IMR-90 (cell line): ENCODE results near the gene EDEM3. TPM values are rescaled to one million over a fixed set of nuclear protein-coding genes. Genes with fewer than 3 reads are reported as not detected.
A peak's percentile ranks its signal among the peaks of the same experiment; 100 is the strongest.

ENCODE experiments used
- ATAC-seq: fragments of 200-7000 bp; cut with Tn5 transposase; 2 replicates; pipeline ENCODE4 v1.9.1; 2020; ENCODE audit warnings: low read depth, mild to moderate bottlenecking, moderate library complexity
- BruUV-seq: library from RNA; stranded (reverse); fragments of 400-500 nt; replicated peaks from 2 replicates; lab custom pipeline; 2021; lab: Mats Ljungman, UMichigan
- CTCF ChIA-PET: fragments of 300-600 bp; formaldehyde crosslinking; extraction: SDS; loops from one replicate; lab custom pipeline; 2021; ENCODE audit warnings: antibody characterized with exemption; lab: Yijun Ruan, JAX
- POLR2A ChIA-PET: fragments of 300-600 bp; sonication (Branson Sonifier 250); formaldehyde crosslinking; loops from one replicate; lab custom pipeline; 2022; ENCODE audit warnings: antibody characterized with exemption; ENCODE audit not compliant: unreplicated experiment; lab: Charles Lee
- DNase-seq: peaks from one replicate; pipeline ENCODE4 v3.0.0; 2013
- H2AFZ ChIP-seq: replicated peaks from 2 replicates; pipeline ENCODE3; 2013; ENCODE audit warnings: low read length, mild to moderate bottlenecking; ENCODE audit not compliant: poor library complexity
- H2AK5ac ChIP-seq: 2 replicates; pipeline ENCODE4 v1.6.1; 2013; ENCODE audit warnings: low read depth, low read length, inconsistent platforms
- H2AK9ac ChIP-seq: replicated peaks from 2 replicates; pipeline ENCODE3; 2013; ENCODE audit warnings: mild to moderate bottlenecking, low read depth, low read length, moderate library complexity; ENCODE audit not compliant: poor library complexity
- H2BK120ac ChIP-seq: 2 replicates; pipeline ENCODE4 v1.6.1; 2013; ENCODE audit warnings: low read depth, low read length, inconsistent platforms
- H2BK15ac ChIP-seq: 3 replicates; pipeline ENCODE4 v1.6.1; 2013; ENCODE audit warnings: low read depth, low read length, inconsistent platforms
- H2BK20ac ChIP-seq: 2 replicates; pipeline ENCODE4 v1.6.1; 2013; ENCODE audit warnings: low read depth, mild to moderate bottlenecking, inconsistent platforms, low read length, moderate library complexity
- H2BK5ac ChIP-seq: 2 replicates; pipeline ENCODE4 v1.6.1; 2013; ENCODE audit warnings: mild to moderate bottlenecking, low read depth, low read length, inconsistent platforms; ENCODE audit not compliant: poor library complexity, severe bottlenecking
- H3K14ac ChIP-seq: replicated peaks from 2 replicates; pipeline ENCODE4 v1.6.1; 2013; ENCODE audit warnings: low read depth, low read length, inconsistent platforms
- H3K18ac ChIP-seq: 2 replicates; pipeline ENCODE4 v1.6.1; 2013; ENCODE audit warnings: low read depth, low read length, control low read depth
- H3K23ac ChIP-seq: 2 replicates; pipeline ENCODE4 v1.6.1; 2013; ENCODE audit warnings: low read depth, low read length, inconsistent platforms
- H3K27ac ChIP-seq: 2 replicates; pipeline ENCODE4 v1.5.1; 2013; ENCODE audit warnings: mild to moderate bottlenecking, control low read depth, low read length; ENCODE audit not compliant: insufficient read depth
- H3K27me3 ChIP-seq: 2 replicates; pipeline ENCODE4 v1.6.1; 2013; ENCODE audit warnings: low read length; ENCODE audit not compliant: control insufficient read depth, insufficient read depth
- H3K36me3 ChIP-seq: 2 replicates; pipeline ENCODE4 v1.6.1; 2013; ENCODE audit warnings: low read length, mixed read lengths; ENCODE audit not compliant: control insufficient read depth, insufficient read depth
- H3K4ac ChIP-seq: 2 replicates; pipeline ENCODE4 v1.6.1; 2013; ENCODE audit warnings: low read depth, low read length, inconsistent platforms
- H3K4me1 ChIP-seq: 2 replicates; pipeline ENCODE4 v1.6.1; 2013; ENCODE audit warnings: low read length, mixed read lengths; ENCODE audit not compliant: control insufficient read depth, insufficient read depth
- H3K4me2 ChIP-seq: 2 replicates; pipeline ENCODE4 v1.6.1; 2013; ENCODE audit warnings: low read depth, mild to moderate bottlenecking, control low read depth, low read length, moderate library complexity
- H3K4me3 ChIP-seq: 2 replicates; pipeline ENCODE4 v1.5.1; 2013; ENCODE audit warnings: low read depth, mild to moderate bottlenecking, control low read depth, low read length, moderate library complexity; ENCODE audit not compliant: insufficient read depth
- H3K56ac ChIP-seq: 2 replicates; pipeline ENCODE4 v1.6.1; 2013; ENCODE audit warnings: low read length, inconsistent platforms; ENCODE audit not compliant: insufficient read depth; ENCODE audit errors: extremely low read depth
- H3K79me1 ChIP-seq, 2 experiments: 2 replicates each; pipeline ENCODE4 v1.6.1; 2013; ENCODE audit warnings: low read length in 2 of 2, inconsistent platforms in 1 of 2, low read depth in 1 of 2
- H3K9ac ChIP-seq: 2 replicates; pipeline ENCODE4 v1.6.1; 2013; ENCODE audit warnings: low read depth, low read length, control low read depth
- H3K9me1 ChIP-seq: 2 replicates; pipeline ENCODE4 v1.6.1; 2013; ENCODE audit warnings: low read length, inconsistent platforms; ENCODE audit not compliant: insufficient read depth
- H3K9me3 ChIP-seq: 2 replicates; pipeline ENCODE4 v1.6.1; 2013; ENCODE audit warnings: low read length; ENCODE audit not compliant: control insufficient read depth, insufficient read depth
- H4K20me1 ChIP-seq: 2 replicates; pipeline ENCODE4 v1.6.1; 2013; ENCODE audit warnings: low read length, inconsistent platforms; ENCODE audit not compliant: insufficient read depth
- H4K5ac ChIP-seq: 2 replicates; pipeline ENCODE4 v1.6.1; 2013; ENCODE audit warnings: mild to moderate bottlenecking, low read depth, low read length, control low read depth
- H4K8ac ChIP-seq, 2 experiments: 2 replicates each; pipeline ENCODE4 v1.6.1; 2013; ENCODE audit warnings: low read depth in 2 of 2, low read length in 2 of 2, control low read depth in 1 of 2, inconsistent platforms in 1 of 2
- H4K91ac ChIP-seq: 2 replicates; pipeline ENCODE4 v1.6.1; 2013; ENCODE audit warnings: low read depth, low read length, inconsistent platforms; ENCODE audit not compliant: insufficient read depth
- BHLHE40 ChIP-seq: fragments of 150-350 bp; IDR thresholded peaks from 2 replicates; pipeline ENCODE4 v1.6.1; 2016; ENCODE audit warnings: mild to moderate bottlenecking, low read depth, low read length
- CEBPB ChIP-seq: IDR thresholded peaks from 2 replicates; pipeline ENCODE4 v1.6.1; 2012; ENCODE audit warnings: low read depth, low read length, improper control_type of control experiment
- CHD1 ChIP-seq: IDR thresholded peaks from 2 replicates; pipeline ENCODE4 v1.6.1; 2012; ENCODE audit warnings: low read depth, low read length, improper control_type of control experiment
- ELK1 ChIP-seq: fragments of 150-350 bp; IDR thresholded peaks from 2 replicates; pipeline ENCODE4 v1.6.1; 2016; ENCODE audit warnings: low read depth, mild to moderate bottlenecking, low read length, moderate library complexity, borderline replicate concordance
- FOS ChIP-seq: fragments of 150-350 bp; IDR thresholded peaks from 2 replicates; pipeline ENCODE4 v1.6.1; 2016; ENCODE audit warnings: low read depth, low read length
- MAFK ChIP-seq: IDR thresholded peaks from 2 replicates; pipeline ENCODE4 v1.6.1; 2012; ENCODE audit warnings: low read depth, low read length, improper control_type of control experiment
- MXI1 ChIP-seq: IDR thresholded peaks from 2 replicates; pipeline ENCODE4 v1.6.1; 2012; ENCODE audit warnings: low read depth, mild to moderate bottlenecking, low read length, moderate library complexity, borderline replicate concordance
- NFE2L2 ChIP-seq: fragments of 150-350 bp; IDR thresholded peaks from 2 replicates; pipeline ENCODE4 v1.6.1; 2016; ENCODE audit warnings: low read depth, mild to moderate bottlenecking, low read length
- POLR2A ChIP-seq: IDR thresholded peaks from 2 replicates; pipeline ENCODE4 v1.6.1; 2012; ENCODE audit warnings: mild to moderate bottlenecking, low read depth, low read length
- RAD21 ChIP-seq: IDR thresholded peaks from 2 replicates; pipeline ENCODE4 v1.6.1; 2012; ENCODE audit warnings: low read length, improper control_type of control experiment
- RCOR1 ChIP-seq: IDR thresholded peaks from 2 replicates; pipeline ENCODE4 v1.6.1; 2012; ENCODE audit warnings: mild to moderate bottlenecking, low read length, improper control_type of control experiment; ENCODE audit not compliant: insufficient replicate concordance
- RFX5 ChIP-seq: IDR thresholded peaks from 2 replicates; pipeline ENCODE4 v1.8.0; 2012; ENCODE audit warnings: low read depth, mild to moderate bottlenecking, low read length, moderate library complexity
- SMC3 ChIP-seq: fragments of 150-350 bp; IDR thresholded peaks from 2 replicates; pipeline ENCODE4 v1.6.1; 2016; ENCODE audit warnings: low read depth, mild to moderate bottlenecking, antibody characterized with exemption, low read length, moderate library complexity
- USF2 ChIP-seq: fragments of 150-350 bp; IDR thresholded peaks from 2 replicates; pipeline ENCODE4 v1.6.1; 2017; ENCODE audit warnings: mild to moderate bottlenecking, antibody characterized with exemption, low read length, low read depth
- WGBS, 2 experiments: methylation state at CpG; one replicate each; pipeline versions ENCODE4 v1.1.5 to v1.1.7; 2013; ENCODE audit warnings: missing lambda C conversion rate in 2 of 2; ENCODE audit not compliant: insufficient read length in 1 of 2; ENCODE audit errors: extremely low coverage in 2 of 2; 5-methylcytosine and 5-hydroxymethylcytosine counted together
- dilution Hi-C: fragments of 300-500 bp; cut with HindIII; formaldehyde crosslinking; loops from one replicate; pipeline ENCODE4 v1.14.3; 2018; ENCODE audit warnings: low sequenced_read_pairs; ENCODE audit not compliant: unreplicated experiment
- in situ Hi-C: fragments of 300-500 bp; cut with MboI; formaldehyde crosslinking; loops from 3 replicates; pipeline ENCODE4 v1.14.3; 2019; ENCODE audit warnings: low sequenced_read_pairs, inconsistent platforms, mixed read lengths
- intact Hi-C: fragments of 100-400 bp; cut with micrococcal nuclease; formaldehyde crosslinking; loops from 2 replicates; pipeline ENCODE4 v1.10.0; 2022
- polyA plus RNA-seq, 3 experiments: library from polyadenylated mRNA; depleted of rRNA; stranded (reverse); fragments of >200 nt; gene quantifications; 2 replicates each; pipeline ENCODE4 v1.2.3, GENCODE V29; 2012; ENCODE audit warnings: low replicate concordance in 1 of 3
- total RNA-seq: library from RNA; depleted of rRNA; stranded (reverse); fragments of >200 nt; gene quantifications from 2 replicates; pipeline ENCODE4 v1.2.3, GENCODE V29; 2012
- TF ChIP-seq, protein P1 (sequence below): conservative IDR thresholded peaks from 2 replicates; pipeline ENCODE4 v1.5.1; 2012; ENCODE audit warnings: mild to moderate bottlenecking, low read depth, low read length, improper control_type of control experiment

Gene EDEM3
- total and polyA plus RNA-seq, 2 of the 4 experiments (the other 2 are of a cell fraction): 17.5 to 29.9 TPM

- H3K4me3 ChIP-seq: no peak overlapping the region
- no peak for TF ChIP-seq FOS
- TF ChIP-seq SMC3: no peak
- TF ChIP-seq RAD21: no peak
- no peak for TF ChIP-seq MAFK
- TF ChIP-seq, protein P1, sequence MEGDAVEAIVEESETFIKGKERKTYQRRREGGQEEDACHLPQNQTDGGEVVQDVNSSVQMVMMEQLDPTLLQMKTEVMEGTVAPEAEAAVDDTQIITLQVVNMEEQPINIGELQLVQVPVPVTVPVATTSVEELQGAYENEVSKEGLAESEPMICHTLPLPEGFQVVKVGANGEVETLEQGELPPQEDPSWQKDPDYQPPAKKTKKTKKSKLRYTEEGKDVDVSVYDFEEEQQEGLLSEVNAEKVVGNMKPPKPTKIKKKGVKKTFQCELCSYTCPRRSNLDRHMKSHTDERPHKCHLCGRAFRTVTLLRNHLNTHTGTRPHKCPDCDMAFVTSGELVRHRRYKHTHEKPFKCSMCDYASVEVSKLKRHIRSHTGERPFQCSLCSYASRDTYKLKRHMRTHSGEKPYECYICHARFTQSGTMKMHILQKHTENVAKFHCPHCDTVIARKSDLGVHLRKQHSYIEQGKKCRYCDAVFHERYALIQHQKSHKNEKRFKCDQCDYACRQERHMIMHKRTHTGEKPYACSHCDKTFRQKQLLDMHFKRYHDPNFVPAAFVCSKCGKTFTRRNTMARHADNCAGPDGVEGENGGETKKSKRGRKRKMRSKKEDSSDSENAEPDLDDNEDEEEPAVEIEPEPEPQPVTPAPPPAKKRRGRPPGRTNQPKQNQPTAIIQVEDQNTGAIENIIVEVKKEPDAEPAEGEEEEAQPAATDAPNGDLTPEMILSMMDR: no peak
- TF ChIP-seq USF2: no peak
- TF ChIP-seq NFE2L2: no peak
- no peak for TF ChIP-seq ELK1
- no peak for TF ChIP-seq CEBPB
- no peak for TF ChIP-seq RCOR1
- TF ChIP-seq POLR2A: no peak
- TF ChIP-seq CHD1: no peak
- TF ChIP-seq RFX5: no peak
- no peak for TF ChIP-seq BHLHE40
- no peak for TF ChIP-seq MXI1
These were observed 104.3 kb downstream of the EDEM3 start for GRCh38 chr1:184650177-184650866.

More at GRCh38 chr1:184650177-184650866, 104.3 kb downstream of the EDEM3 start:
- H2BK5ac ChIP-seq: no peak overlapping the region
- H2BK120ac ChIP-seq: no peak overlapping the region
- H3K18ac ChIP-seq: no peak overlapping the region
- H4K91ac ChIP-seq: no peak overlapping the region
- 0 out of 2 replicates have a peak overlapping the region, but pooled peaks have one; percentile 62 for H2AK5ac ChIP-seq
- no peak overlapping the region for H3K4me2 ChIP-seq
- no TSS peak for BruUV-seq
- H3K56ac ChIP-seq: no peak overlapping the region
- H3K9me3 ChIP-seq: peaks cover 6% of the 10 kb centered on the region; the same call in 1 of the 2 replicates
- DNase-seq (no peak), ATAC-seq (no peak)
- H3K4ac ChIP-seq: no peak overlapping the region
- H2AFZ ChIP-seq: no peak overlapping the region
- H2BK15ac ChIP-seq: no peak overlapping the region
- H2BK20ac ChIP-seq: 0 out of 2 replicates have a peak overlapping the region, but pooled peaks have one; percentile 38
- no peak overlapping the region for H2AK9ac ChIP-seq
- peaks cover 8% of the 10 kb centered on the region for H3K9me1 ChIP-seq
- H3K23ac ChIP-seq: no peak overlapping the region; the same call in 1 of the 2 replicates
- H3K9ac ChIP-seq: no peak overlapping the region
- H3K27me3 ChIP-seq: 0 out of 2 replicates have a peak, but pooled peaks cover 3% of the 10 kb centered on the region
- H3K27ac ChIP-seq: no peak overlapping the region
- no peaks in the 10 kb centered on the region for H4K20me1 ChIP-seq
- no peak overlapping the region for H4K8ac ChIP-seq
- peaks cover 9% of the 10 kb centered on the region for H3K4me1 ChIP-seq
- WGBS, 2 experiments: no CpG with 5 or more reads among the region's 5 CpGs
- in situ Hi-C loops: loop anchor here (25.0 kb wide), 1 partner anchor 988 kb away; the partner anchor contains the start of gene APOBEC4
- H3K36me3 ChIP-seq: no peaks in the 10 kb centered on the region
- H3K14ac ChIP-seq: no peak overlapping the region
- intact Hi-C loops: no loop called here
- POLR2A ChIA-PET: no interaction called here
- dilution Hi-C loops: no loop called here
- no peak overlapping the region for H4K5ac ChIP-seq
- no peaks in the 10 kb centered on the region for H3K79me1 ChIP-seq
- CTCF ChIA-PET: no interaction called here
